Measurements from ENCODE around the gene FSD1L.
"Not testable (repeated sequence)": the region's sequence is repeated elsewhere in the genome, so short reads cannot be mapped to it uniquely, and the experiment has no call there.

The FSD1L gene

DNA sequence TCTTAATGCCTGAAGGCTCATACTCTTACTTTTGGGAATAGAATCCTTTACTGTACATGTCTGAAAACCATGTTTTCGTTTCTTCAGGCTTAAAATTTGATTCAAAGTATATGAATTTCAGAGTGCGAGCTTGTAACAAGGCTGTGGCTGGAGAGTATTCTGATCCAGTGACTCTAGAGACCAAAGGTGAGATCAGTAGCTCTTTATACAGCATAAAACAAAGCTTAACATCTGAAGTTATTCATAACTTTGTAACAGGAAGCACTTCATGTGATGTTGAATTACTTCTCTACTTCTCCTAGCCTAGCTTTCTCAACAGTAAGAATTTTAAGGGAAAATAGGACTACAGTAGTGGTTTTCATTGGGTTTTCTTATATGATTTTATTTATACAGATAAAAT lies 60.7 kb downstream of the FSD1L start:
- no peak for DNase-seq (ENCODE audit: low spot score)
- in situ Hi-C loops (cut with MboI; ENCODE audit: low sequenced_read_pairs, unreplicated experiment) = no loop called here
- TF ChIP-seq, protein P1, sequence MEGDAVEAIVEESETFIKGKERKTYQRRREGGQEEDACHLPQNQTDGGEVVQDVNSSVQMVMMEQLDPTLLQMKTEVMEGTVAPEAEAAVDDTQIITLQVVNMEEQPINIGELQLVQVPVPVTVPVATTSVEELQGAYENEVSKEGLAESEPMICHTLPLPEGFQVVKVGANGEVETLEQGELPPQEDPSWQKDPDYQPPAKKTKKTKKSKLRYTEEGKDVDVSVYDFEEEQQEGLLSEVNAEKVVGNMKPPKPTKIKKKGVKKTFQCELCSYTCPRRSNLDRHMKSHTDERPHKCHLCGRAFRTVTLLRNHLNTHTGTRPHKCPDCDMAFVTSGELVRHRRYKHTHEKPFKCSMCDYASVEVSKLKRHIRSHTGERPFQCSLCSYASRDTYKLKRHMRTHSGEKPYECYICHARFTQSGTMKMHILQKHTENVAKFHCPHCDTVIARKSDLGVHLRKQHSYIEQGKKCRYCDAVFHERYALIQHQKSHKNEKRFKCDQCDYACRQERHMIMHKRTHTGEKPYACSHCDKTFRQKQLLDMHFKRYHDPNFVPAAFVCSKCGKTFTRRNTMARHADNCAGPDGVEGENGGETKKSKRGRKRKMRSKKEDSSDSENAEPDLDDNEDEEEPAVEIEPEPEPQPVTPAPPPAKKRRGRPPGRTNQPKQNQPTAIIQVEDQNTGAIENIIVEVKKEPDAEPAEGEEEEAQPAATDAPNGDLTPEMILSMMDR (IDR thresholded peaks at IDR 0.05; ENCODE audit: borderline replicate concordance, control extremely low read depth, extremely low read depth, insufficient read depth, missing control alignments) = no peak

GRCh38 chr9:105510024-105510423 lies 62.2 kb downstream of the FSD1L start:
- in situ Hi-C loops (cut with MboI; ENCODE audit: low sequenced_read_pairs, unreplicated experiment) = no loop called here
- TF ChIP-seq, protein P1 (IDR thresholded peaks at IDR 0.05; ENCODE audit: borderline replicate concordance, control extremely low read depth, extremely low read depth, insufficient read depth, missing control alignments) = no peak
- DNase-seq (ENCODE audit: low spot score) = peak; percentile 41

DNA sequence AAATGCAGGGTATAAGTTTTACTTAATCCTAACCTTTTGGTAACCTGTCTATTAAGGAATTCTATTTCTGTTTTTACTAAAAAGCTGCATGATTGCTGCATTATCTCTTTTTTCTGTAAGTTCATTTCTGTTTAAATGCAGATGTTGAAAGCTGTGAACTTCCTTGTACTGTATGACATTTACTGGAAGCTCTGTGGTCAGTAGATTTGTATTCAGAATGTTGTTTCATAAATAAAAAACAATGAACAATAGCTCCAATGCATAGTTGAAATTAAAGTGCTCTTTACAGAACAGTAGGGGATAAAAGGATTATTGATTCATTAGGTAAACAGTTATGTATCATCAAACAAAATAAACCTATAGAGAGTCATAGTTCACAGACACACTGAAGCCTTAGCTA lies 63.6 kb downstream of the FSD1L start:
- no peak for DNase-seq (ENCODE audit: low spot score)
- TF ChIP-seq, protein P1 (IDR thresholded peaks at IDR 0.05; ENCODE audit: borderline replicate concordance, control extremely low read depth, extremely low read depth, insufficient read depth, missing control alignments) = no peak
- in situ Hi-C loops (cut with MboI; ENCODE audit: low sequenced_read_pairs, unreplicated experiment) = no loop called here

DNA sequence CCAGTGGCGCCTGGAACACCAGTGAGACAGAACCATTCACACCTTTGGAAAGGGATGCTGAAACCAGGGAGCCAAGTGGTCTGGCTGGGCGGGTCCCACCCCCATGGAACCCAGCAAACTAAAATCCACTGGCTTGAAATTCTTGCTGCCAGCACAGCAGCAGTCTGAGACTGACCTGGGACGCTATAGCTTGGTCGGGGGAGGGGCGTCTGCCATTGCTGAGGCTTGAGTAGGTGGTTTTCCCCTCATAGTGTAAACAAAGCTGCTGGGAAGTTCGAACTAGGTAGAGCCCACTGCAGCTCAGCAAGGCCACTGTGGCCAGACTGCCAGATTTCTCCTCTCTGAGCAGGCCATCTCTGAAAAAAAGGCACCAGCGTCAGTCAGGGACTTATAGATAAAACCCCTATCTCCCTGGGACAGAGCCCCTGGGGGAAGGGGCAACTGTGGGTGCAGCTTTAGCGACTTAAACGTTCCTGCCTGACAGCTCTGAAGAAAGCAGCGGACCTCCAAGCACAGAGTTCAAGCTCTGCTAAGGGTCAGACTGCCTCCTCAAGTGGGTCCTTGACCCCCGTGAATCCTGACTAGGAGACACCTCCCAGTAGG lies 68.1 kb downstream of the FSD1L start:
- TF ChIP-seq, protein P1 (IDR thresholded peaks at IDR 0.05; ENCODE audit: borderline replicate concordance, control extremely low read depth, extremely low read depth, insufficient read depth, missing control alignments) = no peak
- in situ Hi-C loops (cut with MboI; ENCODE audit: low sequenced_read_pairs, unreplicated experiment) = no loop called here
- no peak for DNase-seq (ENCODE audit: low spot score)

- in situ Hi-C loops (cut with MboI; ENCODE audit: low sequenced_read_pairs, unreplicated experiment); DNase-seq (ENCODE audit: low spot score): not testable (repeated sequence)
Measured at GRCh38 chr9:105519710-105520369, 72.0 kb downstream of the FSD1L start.

GRCh38 chr9:105520992-105521391 lies 73.2 kb downstream of the FSD1L start:
- DNase-seq (ENCODE audit: low spot score); in situ Hi-C loops (cut with MboI; ENCODE audit: low sequenced_read_pairs, unreplicated experiment): not testable (repeated sequence)

DNA sequence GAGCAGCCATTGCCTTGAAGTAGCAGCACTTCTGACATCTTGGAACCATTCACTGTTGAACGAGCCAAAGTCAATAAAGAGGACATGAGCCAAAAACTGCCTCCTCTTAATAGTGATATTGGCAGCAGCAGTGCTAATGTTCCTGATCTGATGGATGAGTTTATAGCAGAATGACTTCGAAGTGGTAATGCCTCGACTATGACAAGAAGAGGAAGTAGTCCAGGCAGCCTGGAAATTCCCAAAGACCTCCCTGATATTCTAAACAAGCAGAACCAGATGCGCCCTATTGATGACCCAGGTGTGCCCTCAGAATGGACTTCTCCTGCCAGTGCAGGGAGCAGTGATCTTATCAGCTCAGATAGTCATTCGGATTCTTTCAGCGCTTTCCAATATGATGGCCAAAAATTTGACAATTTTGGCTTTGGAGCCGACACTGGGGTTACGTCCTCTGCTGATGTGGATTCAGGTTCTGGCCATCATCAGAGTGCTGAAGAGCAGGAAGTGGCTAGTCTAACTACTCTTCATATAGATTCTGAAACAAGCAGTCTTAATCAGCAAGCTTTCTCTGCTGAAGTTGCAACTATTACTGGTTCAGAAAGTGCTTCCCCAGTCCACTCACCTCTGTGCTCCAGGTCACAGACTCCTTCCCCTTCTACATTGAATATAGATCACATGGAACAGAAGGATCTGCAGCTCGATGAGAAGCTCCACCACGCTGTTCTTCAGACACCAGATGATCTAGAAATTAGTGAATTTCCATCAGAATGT lies 75.0 kb downstream of the FSD1L start:
- in situ Hi-C loops (cut with MboI; ENCODE audit: low sequenced_read_pairs, unreplicated experiment); DNase-seq (ENCODE audit: low spot score): not testable (repeated sequence)

DNA sequence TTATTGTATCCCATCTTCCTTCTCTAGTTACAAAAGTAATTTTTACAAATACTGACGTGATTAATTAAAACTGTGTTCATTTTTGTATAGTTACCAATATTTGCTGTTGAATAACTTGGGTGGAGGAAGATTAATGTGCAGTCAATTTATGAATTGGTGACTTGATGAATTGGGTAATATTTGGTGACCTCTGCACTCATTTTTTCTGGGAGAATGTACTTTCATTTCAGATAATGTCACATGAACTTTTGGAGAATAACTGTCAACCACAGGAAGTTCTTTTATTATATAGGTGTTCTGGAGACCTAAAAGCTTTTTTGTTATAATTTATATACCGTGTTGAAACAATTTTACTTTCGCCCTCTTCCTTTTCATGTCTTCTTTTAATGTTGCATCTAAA lies 83.7 kb downstream of the FSD1L start:
- DNase-seq (ENCODE audit: low spot score) = no peak
- in situ Hi-C loops (cut with MboI; ENCODE audit: low sequenced_read_pairs, unreplicated experiment) = no loop called here
- TF ChIP-seq, protein P1 (IDR thresholded peaks at IDR 0.05; ENCODE audit: borderline replicate concordance, control extremely low read depth, extremely low read depth, insufficient read depth, missing control alignments) = no peak

Data from GM13976 (cell line).